CD4-positive, alpha-beta memory T cell (primary cell): ENCODE measurements around the gene WIF1. TPM values are rescaled to one million over a fixed set of nuclear protein-coding genes. Genes with fewer than 3 reads are reported as not detected.
A peak's percentile ranks its signal among the peaks of the same experiment; 100 is the strongest.

Experiments
- CTCF ChIA-PET: fragments of 350-600 bp; sonication (Branson Sonifier 250); formaldehyde crosslinking; loops from one replicate; lab custom pipeline; 2021; ENCODE audit warnings: inconsistent platforms; ENCODE audit not compliant: partially characterized antibody; lab: Charles Lee
- POLR2A ChIA-PET: fragments of 350-600 bp; sonication (Branson Sonifier 250); formaldehyde crosslinking; loops from one replicate; lab custom pipeline; 2021; ENCODE audit not compliant: partially characterized antibody; lab: Charles Lee
- DNase-seq, 5 donors: peaks; one replicate each; pipeline versions ENCODE4 v3.0.0 to v3.0.0-alpha.2; 2020 to 2022; ENCODE audit warnings: mixed read lengths in 1 of 5
- H3K27ac ChIP-seq: one replicate; pipeline ENCODE4 v1.7.0; 2013; ENCODE audit warnings: low read depth, low read length
- H3K27me3 ChIP-seq: 2 replicates; pipeline ENCODE4 v1.7.0; 2013; ENCODE audit warnings: mild to moderate bottlenecking, low read length, moderate library complexity; ENCODE audit not compliant: insufficient read depth
- H3K36me3 ChIP-seq: 2 replicates; pipeline ENCODE4 v1.7.0; 2013; ENCODE audit warnings: mild to moderate bottlenecking, low read length, moderate library complexity; ENCODE audit not compliant: insufficient read depth
- H3K4me1 ChIP-seq: 2 replicates; pipeline ENCODE4 v1.7.0; 2013; ENCODE audit warnings: mild to moderate bottlenecking, low read length, moderate library complexity; ENCODE audit not compliant: insufficient read depth
- H3K4me3 ChIP-seq, 2 donors: one replicate each; pipeline ENCODE4 v1.7.0; 2013; ENCODE audit warnings: low read length in 2 of 2, mild to moderate bottlenecking in 1 of 2
- H3K9me3 ChIP-seq, 2 donors: one replicate each; pipeline ENCODE4 v1.7.0; 2013; ENCODE audit warnings: low read length in 2 of 2, control low read depth in 1 of 2; ENCODE audit not compliant: control insufficient read depth in 1 of 2
- H3K27ac Mint-ChIP-seq, 7 donors: one replicate each; pipeline ENCODE4 v1.8.0; 2020 to 2021; ENCODE audit warnings: mixed read lengths in 7 of 7, mild to moderate bottlenecking in 6 of 7, inconsistent platforms in 3 of 7, moderate library complexity in 3 of 7
- H3K27me3 Mint-ChIP-seq, 2 donors: one replicate each; pipeline ENCODE4 v1.8.0; 2020 to 2021; ENCODE audit warnings: mixed read lengths in 2 of 2
- H3K36me3 Mint-ChIP-seq, 2 donors: one replicate each; pipeline ENCODE4 v1.8.0; 2020 to 2021; ENCODE audit warnings: mixed read lengths in 2 of 2, inconsistent platforms in 1 of 2, mild to moderate bottlenecking in 1 of 2
- H3K4me1 Mint-ChIP-seq, 4 donors: one replicate each; pipeline ENCODE4 v1.8.0; 2020 to 2021; ENCODE audit warnings: mixed read lengths in 4 of 4, mild to moderate bottlenecking in 1 of 4
- H3K4me3 Mint-ChIP-seq, 8 donors: one replicate each; pipeline ENCODE4 v1.8.0; 2020 to 2021; ENCODE audit warnings: mixed read lengths in 8 of 8, mild to moderate bottlenecking in 7 of 8, moderate library complexity in 6 of 8, inconsistent platforms in 3 of 8
- H3K9me3 Mint-ChIP-seq, 8 donors: one replicate each; pipeline ENCODE4 v1.8.0; 2020 to 2021; ENCODE audit warnings: mixed read lengths in 8 of 8, mild to moderate bottlenecking in 5 of 8, inconsistent platforms in 3 of 8, moderate library complexity in 1 of 8
- intact Hi-C: fragments of 100-400 bp; cut with micrococcal nuclease; formaldehyde crosslinking; loops from one replicate; pipeline ENCODE4 v1.15.1; 2023
- polyA plus RNA-seq, 2 donors: library from polyadenylated mRNA; unstranded; fragments of 300-500 nt; fragmentation: Illumina TruSeq; gene quantifications; one replicate each; pipeline ENCODE4 v1.2.3, GENCODE V29; 2021
- total RNA-seq, 2 experiments: library from RNA; stranded (reverse); gene quantifications; one replicate each; pipeline ENCODE4 v1.2.3, GENCODE V29; 2021

Gene WIF1
- total and polyA plus RNA-seq, 4 experiments from 2014 or later: not detected

GRCh38 chr12:65123435-65124063 is 2.4 kb upstream of the WIF1 start:
- intact Hi-C loops: loop anchor here (5.0 kb wide), 1 partner anchor 231 kb away; no protein-coding TSS in a partner anchor
- Histone ChIP-seq H3K36me3 (no peaks in the 10 kb centered on the region), H3K27me3 (peaks cover 9% of the 10 kb centered on the region), H3K4me1 (peaks cover 7% of the 10 kb centered on the region), H3K9me3 (no peaks in the 10 kb centered on the region), H3K4me3 (no peak overlapping the region), H3K27ac (no peak overlapping the region)
- ChIA-PET POLR2A (interaction anchor here (1.0 kb wide), 1 partner anchor 46 kb away, joined by 3 read pairs; the partner anchor contains the start of gene LEMD3), CTCF (interaction anchor here (0.7 to 1.1 kb wide), 6 partner anchors 11 to 204 kb away, joined by 3 to 5 read pairs (median 3); no protein-coding TSS in a partner anchor)
- Mint-ChIP-seq H3K36me3 (no peaks in the 10 kb centered on the region), H3K27ac (no peak overlapping the region), H3K4me3 (no peak overlapping the region), H3K9me3 (no peaks in the 10 kb centered on the region), H3K27me3 (peaks cover 18 to 25% of the 10 kb centered on the region in 2 donors), H3K4me1 (peaks cover 1 to 13% (median 5%) of the 10 kb centered on the region in 4 donors)
- peak in 2 of 5 donors; percentile 12 to 14 for DNase-seq

GRCh38 chr12:65122703-65123102 is 1.6 kb upstream of the WIF1 start:
- H3K27ac Mint-ChIP-seq: no peak overlapping the region
- POLR2A ChIA-PET: no interaction called here
- CTCF ChIA-PET: interaction anchor here (0.7 to 1.1 kb wide), 3 partner anchors 16 to 98 kb away, joined by 3 read pairs; no protein-coding TSS in a partner anchor
- Histone ChIP-seq H3K4me3 (no peak overlapping the region), H3K27ac (no peak overlapping the region), H3K27me3 (peaks cover 9% of the 10 kb centered on the region), H3K4me1 (peaks cover 7% of the 10 kb centered on the region), H3K36me3 (no peaks in the 10 kb centered on the region), H3K9me3 (no peaks in the 10 kb centered on the region)
- peaks cover 1 to 13% (median 5%) of the 10 kb centered on the region in 4 donors for H3K4me1 Mint-ChIP-seq
- H3K4me3 Mint-ChIP-seq: peak overlapping the region in 1 of 8 donors; percentile 1
- H3K9me3 Mint-ChIP-seq: no peaks in the 10 kb centered on the region
- intact Hi-C loops: loop anchor here (5.0 kb wide), 1 partner anchor 230 kb away; no protein-coding TSS in a partner anchor
- DNase-seq: no peak
- peaks cover 23 to 27% of the 10 kb centered on the region in 2 donors for H3K27me3 Mint-ChIP-seq
- H3K36me3 Mint-ChIP-seq: no peaks in the 10 kb centered on the region

- H3K9me3 ChIP-seq: no peaks in the 10 kb centered on the region
- Mint-ChIP-seq H3K9me3 (no peaks in the 10 kb centered on the region), H3K36me3 (no peaks in the 10 kb centered on the region), H3K27me3 (peaks cover 24 to 25% of the 10 kb centered on the region in 2 donors), H3K27ac (no peak overlapping the region), H3K4me1 (peaks cover 1 to 13% (median 5%) of the 10 kb centered on the region in 4 donors), H3K4me3 (peak overlapping the region in 7 of 8 donors; percentile 20 to 63 (median 56))
- intact Hi-C loops: loop anchor here (5.0 kb wide), 1 partner anchor 230 kb away; no protein-coding TSS in a partner anchor
- no peaks in the 10 kb centered on the region for H3K36me3 ChIP-seq
- H3K4me3 ChIP-seq: no peak overlapping the region
- ChIA-PET CTCF (interaction anchor here (1.0 kb wide), 1 partner anchor 99 kb away, joined by 3 read pairs; no protein-coding TSS in a partner anchor), POLR2A (no interaction called here)
- DNase-seq: no peak
- no peak overlapping the region for H3K27ac ChIP-seq
- peaks cover 9% of the 10 kb centered on the region for H3K27me3 ChIP-seq
- H3K4me1 ChIP-seq: peaks cover 7% of the 10 kb centered on the region
Measured at GRCh38 chr12:65121956-65122469, 908 bp upstream of the WIF1 start.

GRCh38 chr12:65119063-65119462 is 2.0 kb downstream of the WIF1 start:
- intact Hi-C loops: no loop called here

GRCh38 chr12:65113621-65114035 is 7.5 kb downstream of the WIF1 start:
- Mint-ChIP-seq H3K9me3 (no peaks in the 10 kb centered on the region), H3K27me3 (peaks cover 22 to 39% of the 10 kb centered on the region in 2 donors), H3K4me3 (no peak overlapping the region), H3K27ac (no peak overlapping the region), H3K4me1 (no peaks in the 10 kb centered on the region), H3K36me3 (no peaks in the 10 kb centered on the region)
- ChIA-PET CTCF (no interaction called here), POLR2A (no interaction called here)
- H3K36me3 ChIP-seq: no peaks in the 10 kb centered on the region
- H3K9me3 ChIP-seq: no peaks in the 10 kb centered on the region
- H3K4me3 ChIP-seq: no peak overlapping the region
- intact Hi-C loops: no loop called here
- peaks cover 4% of the 10 kb centered on the region for H3K27me3 ChIP-seq
- no peaks in the 10 kb centered on the region for H3K4me1 ChIP-seq
- no peak for DNase-seq
- no peak overlapping the region for H3K27ac ChIP-seq

More at GRCh38 chr12:65119063-65119462, 2.0 kb downstream of the WIF1 start:
- no peak for DNase-seq
- POLR2A ChIA-PET: no interaction called here
- Mint-ChIP-seq H3K4me3 (no peak overlapping the region), H3K4me1 (peaks cover 1 to 13% (median 5%) of the 10 kb centered on the region in 4 donors), H3K36me3 (no peaks in the 10 kb centered on the region), H3K9me3 (no peaks in the 10 kb centered on the region), H3K27ac (no peak overlapping the region), H3K27me3 (peaks cover 26 to 32% of the 10 kb centered on the region in 2 donors)
- Histone ChIP-seq H3K36me3 (no peaks in the 10 kb centered on the region), H3K27me3 (peaks cover 9% of the 10 kb centered on the region), H3K9me3 (no peaks in the 10 kb centered on the region), H3K4me1 (peaks cover 7% of the 10 kb centered on the region), H3K27ac (no peak overlapping the region), H3K4me3 (no peak overlapping the region)
- CTCF ChIA-PET: no interaction called here

DNA sequence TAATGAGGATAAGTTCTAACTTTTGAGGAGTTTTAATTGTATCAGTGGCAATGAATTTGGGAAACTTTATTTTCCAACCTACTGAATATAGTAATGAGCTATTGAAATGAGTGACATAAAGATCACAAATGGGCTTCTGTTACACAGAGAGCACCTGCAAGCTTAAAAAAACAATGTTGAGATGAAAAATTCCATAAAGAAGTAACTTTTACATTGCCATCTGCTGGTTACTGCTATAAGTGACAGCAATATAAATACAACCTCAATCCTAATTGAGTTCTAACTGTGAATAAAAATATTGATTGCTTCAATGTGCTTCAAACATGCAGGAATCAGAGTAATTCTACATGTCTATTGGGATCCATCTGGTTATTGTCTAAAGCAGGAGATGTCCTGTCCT is 14.2 kb downstream of the WIF1 start:
- intact Hi-C loops: no loop called here
- H3K36me3 ChIP-seq: no peaks in the 10 kb centered on the region
- Mint-ChIP-seq H3K4me3 (no peak overlapping the region), H3K4me1 (no peaks in the 10 kb centered on the region), H3K36me3 (no peaks in the 10 kb centered on the region), H3K27ac (no peak overlapping the region), H3K9me3 (no peaks in the 10 kb centered on the region), H3K27me3 (peaks cover 8 to 12% of the 10 kb centered on the region in 2 donors)
- no peaks in the 10 kb centered on the region for H3K9me3 ChIP-seq
- no peaks in the 10 kb centered on the region for H3K4me1 ChIP-seq
- no peaks in the 10 kb centered on the region for H3K27me3 ChIP-seq
- DNase-seq: no peak
- ChIA-PET POLR2A (no interaction called here), CTCF (no interaction called here)
- no peak overlapping the region for H3K4me3 ChIP-seq
- no peak overlapping the region for H3K27ac ChIP-seq

DNA sequence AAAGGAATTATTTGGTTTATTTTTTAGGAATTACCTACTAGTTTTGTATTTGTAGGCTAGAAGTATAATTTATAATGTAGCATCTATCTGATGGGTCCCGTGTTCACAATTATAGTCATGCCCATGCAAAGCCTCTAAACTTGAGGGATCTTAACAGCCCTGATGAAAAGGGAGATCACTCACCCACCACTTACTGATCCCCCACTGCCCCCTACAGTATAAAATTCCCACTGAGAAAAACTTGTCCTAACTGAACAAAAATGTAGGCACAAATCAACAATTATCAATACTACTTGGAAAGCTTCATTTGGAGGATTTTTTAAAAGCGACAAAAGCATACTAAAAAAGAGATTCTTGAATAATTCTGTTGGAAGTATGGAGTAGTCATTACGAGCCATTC is 21.0 kb downstream of the WIF1 start:
- H3K27me3 Mint-ChIP-seq: peaks cover 15 to 26% of the 10 kb centered on the region in 2 donors
- peaks cover 0 to 2% (median 0%) of the 10 kb centered on the region in 8 donors for H3K9me3 Mint-ChIP-seq
- Histone ChIP-seq H3K27me3 (peaks cover 4% of the 10 kb centered on the region), H3K4me1 (no peaks in the 10 kb centered on the region), H3K4me3 (no peak overlapping the region), H3K27ac (no peak overlapping the region), H3K9me3 (no peaks in the 10 kb centered on the region), H3K36me3 (no peaks in the 10 kb centered on the region)
- no peak for DNase-seq
- no peaks in the 10 kb centered on the region for H3K4me1 Mint-ChIP-seq
- H3K4me3 Mint-ChIP-seq: no peak overlapping the region
- no peak overlapping the region for H3K27ac Mint-ChIP-seq
- intact Hi-C loops: no loop called here
- ChIA-PET POLR2A (no interaction called here), CTCF (no interaction called here)
- H3K36me3 Mint-ChIP-seq: no peaks in the 10 kb centered on the region
